HG03354 (cell line): ENCODE measurements around the gene MGST2.

Source experiments
- ATAC-seq: cut with Tn5 transposase; IDR thresholded peaks from one replicate; pipeline ENCODE4 v1.9.1; 2021; ENCODE audit warnings: mild to moderate bottlenecking; ENCODE audit not compliant: unreplicated experiment, poor library complexity, severe bottlenecking

The MGST2 gene

DNA sequence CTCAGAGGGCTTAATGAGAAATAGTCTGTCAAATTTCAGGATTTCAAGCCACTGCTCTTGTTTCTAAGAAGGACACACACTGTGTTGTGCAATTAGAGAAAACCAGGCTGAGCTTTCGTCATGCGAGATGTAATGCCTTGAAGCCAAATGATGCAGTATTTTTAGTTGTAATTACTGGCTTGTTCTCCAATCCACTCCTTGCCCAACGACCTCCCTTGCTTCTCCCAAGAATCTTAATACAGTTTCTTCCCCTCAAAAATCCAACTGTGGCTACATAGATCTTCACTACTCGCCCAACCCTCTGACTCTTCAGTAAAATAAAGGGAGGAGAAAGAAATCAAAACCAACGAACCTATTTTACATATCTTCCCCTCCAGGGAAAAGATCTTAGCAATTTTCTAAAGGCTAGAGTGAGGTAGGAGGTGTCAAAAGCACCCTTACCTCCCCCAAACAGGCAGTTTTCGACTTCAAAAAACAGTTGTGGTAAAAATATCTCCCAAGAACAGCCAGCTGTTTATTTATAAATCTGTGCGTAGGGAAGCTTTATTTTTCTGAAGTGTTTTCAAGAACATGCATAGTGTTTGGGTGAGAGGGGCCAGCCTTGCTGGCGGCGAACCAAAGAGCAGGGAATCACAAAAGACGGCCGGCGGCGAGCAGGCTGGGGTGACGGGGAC, 68.7 kb downstream of the MGST2 start:
- ATAC-seq: no peak

DNA sequence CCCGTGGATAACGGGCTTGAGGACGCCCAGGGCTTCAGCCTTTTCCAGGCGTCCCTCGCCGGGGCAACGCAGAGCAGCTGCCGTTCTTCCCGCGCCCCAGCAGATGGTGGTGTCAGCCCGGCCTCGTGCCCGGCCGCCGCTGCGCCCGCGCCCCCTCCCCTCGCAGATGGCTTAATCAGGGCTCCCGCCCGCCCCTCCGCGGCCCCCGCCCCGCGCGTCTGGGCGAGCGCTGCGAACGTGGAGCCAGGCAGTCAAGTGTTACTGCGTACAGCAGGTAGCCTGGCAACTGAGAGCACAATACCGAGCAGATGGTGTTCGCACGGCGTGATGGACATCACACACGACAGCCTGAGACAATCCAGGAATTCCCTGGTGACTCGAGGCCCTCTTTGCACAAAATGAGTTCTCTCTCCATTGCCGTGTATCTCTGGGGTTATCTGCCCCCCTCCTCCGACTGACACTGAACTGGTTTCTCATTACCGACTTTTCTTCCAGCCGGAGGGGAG, 69.3 kb downstream of the MGST2 start:
- ATAC-seq: peak; percentile 82

- no peak for ATAC-seq
Measured at GRCh38 chr4:139735381-139736273, 70.0 kb downstream of the MGST2 start.

GRCh38 chr4:139736274-139736660, 70.6 kb downstream of the MGST2 start:
- no peak for ATAC-seq

GRCh38 chr4:139736661-139737060, 71.0 kb downstream of the MGST2 start:
- no peak for ATAC-seq

- ATAC-seq: no peak
Measured at GRCh38 chr4:139738846-139739613, 73.4 kb downstream of the MGST2 start.

DNA sequence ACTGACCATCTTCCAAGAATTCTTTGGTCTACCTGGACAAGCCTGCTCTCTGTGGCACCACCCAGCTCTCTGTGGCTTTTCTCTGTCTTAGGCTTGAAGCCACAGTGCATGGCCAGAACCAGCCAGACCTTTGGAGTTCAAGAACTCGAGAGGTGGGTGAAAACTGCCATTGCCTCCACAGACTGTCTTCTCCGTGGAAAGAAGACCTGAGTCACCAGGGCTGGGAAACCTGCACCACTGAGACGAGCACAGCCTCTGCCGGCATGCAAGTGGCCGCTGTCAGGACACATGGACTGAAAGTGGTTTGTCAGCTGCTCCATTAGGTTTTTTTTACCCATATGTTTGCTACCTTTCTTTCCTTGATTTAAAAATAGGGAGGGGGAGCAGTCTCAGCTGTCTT, 74.5 kb downstream of the MGST2 start:
- no peak for ATAC-seq

DNA sequence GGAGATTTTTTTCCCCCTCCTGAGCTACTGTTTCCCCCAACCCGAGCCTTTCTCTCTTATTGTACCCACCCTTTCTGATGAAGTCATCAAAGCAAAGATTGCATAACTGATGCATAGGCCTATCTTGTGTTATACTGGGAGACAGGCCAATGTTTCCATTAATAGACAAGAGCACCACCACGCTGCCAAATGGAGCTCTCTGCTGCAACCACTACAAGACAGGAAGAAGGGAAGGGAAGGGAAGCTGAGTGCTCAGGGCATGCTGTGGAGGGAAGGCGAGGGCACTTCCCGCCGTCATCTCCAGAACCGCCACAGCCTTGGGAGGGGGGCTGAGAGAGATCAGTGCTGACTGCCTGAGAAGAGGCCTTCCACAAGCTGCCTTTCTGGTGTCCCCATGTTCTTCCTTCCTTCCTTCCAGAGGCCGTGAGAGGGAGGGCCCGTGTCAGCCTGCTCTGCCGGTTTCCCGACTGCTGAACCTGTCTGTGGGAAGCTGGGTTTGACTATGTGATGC, 75.0 kb downstream of the MGST2 start:
- ATAC-seq: no peak

- ATAC-seq: no peak
Measured at GRCh38 chr4:139743027-139743426, 77.4 kb downstream of the MGST2 start.

GRCh38 chr4:139744232-139744631, 78.6 kb downstream of the MGST2 start:
- ATAC-seq: no peak

GRCh38 chr4:139745111-139745639, 79.6 kb downstream of the MGST2 start:
- no peak for ATAC-seq

DNA sequence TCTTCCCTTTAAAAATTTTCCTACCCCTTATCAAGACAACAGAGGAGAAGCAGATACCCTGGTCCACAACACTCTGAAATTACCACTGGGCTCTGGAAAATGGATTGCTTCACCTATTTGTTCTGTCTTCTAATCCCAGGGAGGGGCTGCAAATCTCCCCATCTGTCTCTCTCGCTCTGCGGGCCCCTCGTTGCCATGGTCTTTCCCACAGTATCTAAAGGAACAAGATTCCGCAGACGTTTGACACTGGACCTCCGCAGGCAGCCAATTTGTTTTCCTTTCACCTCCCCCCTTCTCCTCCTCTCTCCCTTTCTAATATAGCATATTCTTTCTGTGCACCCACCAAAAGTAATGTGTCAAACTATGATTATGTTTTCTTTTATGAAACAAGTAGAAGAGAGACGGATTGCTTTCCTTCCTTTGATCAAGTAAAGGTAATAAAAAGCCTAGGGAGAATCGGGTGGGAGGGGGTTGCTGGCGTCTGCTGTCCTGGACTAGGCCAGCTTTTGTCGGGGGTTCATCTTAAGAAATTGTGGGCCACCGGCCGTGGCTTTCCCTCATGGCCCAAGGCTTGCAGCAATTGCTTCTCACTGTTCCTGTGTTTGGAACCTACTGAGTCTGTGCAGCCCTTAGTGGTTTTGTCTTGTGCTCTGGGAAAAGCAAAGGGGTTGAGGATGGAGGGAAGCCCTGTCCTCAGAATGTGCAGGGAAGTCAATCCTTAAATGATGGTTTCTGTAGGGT, 81.0 kb downstream of the MGST2 start:
- no peak for ATAC-seq

DNA sequence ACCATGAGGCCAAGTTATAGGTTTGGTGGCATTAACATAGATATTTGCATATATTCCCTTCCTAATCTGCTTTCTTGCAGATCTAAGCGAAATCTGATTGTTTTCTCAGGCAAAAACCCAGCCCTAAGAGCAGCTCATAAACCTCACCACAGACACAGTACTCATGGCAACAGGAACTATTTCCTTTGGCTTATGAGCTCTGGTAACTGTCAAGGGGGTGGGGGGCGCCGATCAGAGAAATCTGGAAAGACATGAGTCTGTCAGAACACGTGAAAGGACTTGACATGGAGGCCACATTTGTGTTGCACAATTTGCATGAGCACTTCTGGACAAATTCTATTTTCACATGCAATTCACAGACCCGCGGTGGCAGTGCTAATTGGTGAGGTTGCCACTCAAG, 83.7 kb downstream of the MGST2 start:
- ATAC-seq: no peak

GRCh38 chr4:139749835-139750498, 84.3 kb downstream of the MGST2 start:
- ATAC-seq: no peak

GRCh38 chr4:139753686-139754085, 88.1 kb downstream of the MGST2 start:
- ATAC-seq: no peak
